DOHH2 (cell line): Measurements from ENCODE around the gene SUGCT.

Experiments
- CTCF ChIP-seq: fragments of 200-600 bp; sonication (generic); IDR thresholded peaks from one replicate; pipeline ENCODE4 v1.5.1; 2014; ENCODE audit warnings: antibody characterized with exemption, mild to moderate bottlenecking, low read depth, low read length; ENCODE audit not compliant: poor library complexity, severe bottlenecking
- EZH2phosphoT487 ChIP-seq: fragments of 200-600 bp; sonication (generic); IDR thresholded peaks from 2 replicates; pipeline ENCODE4 v1.6.1; 2017; ENCODE audit warnings: borderline replicate concordance, mild to moderate bottlenecking, antibody characterized with exemption, low read length, moderate library complexity, mixed read lengths

GRCh38 chr7:40659231-40659630 lies 524.4 kb downstream of the SUGCT start:
- TF ChIP-seq CTCF (no peak), EZH2phosphoT487 (no peak)
